DMS53 (cell line): ENCODE measurements around the gene PRSS57.
"Not testable (repeated sequence)": the region's sequence is repeated elsewhere in the genome, so short reads cannot be mapped to it uniquely, and the experiment has no call there.

Experiments
- DNase-seq: peaks from one replicate; lab custom pipeline; 2025; lab: John Stamatoyannopoulos, UW

PRSS57 gene

DNA sequence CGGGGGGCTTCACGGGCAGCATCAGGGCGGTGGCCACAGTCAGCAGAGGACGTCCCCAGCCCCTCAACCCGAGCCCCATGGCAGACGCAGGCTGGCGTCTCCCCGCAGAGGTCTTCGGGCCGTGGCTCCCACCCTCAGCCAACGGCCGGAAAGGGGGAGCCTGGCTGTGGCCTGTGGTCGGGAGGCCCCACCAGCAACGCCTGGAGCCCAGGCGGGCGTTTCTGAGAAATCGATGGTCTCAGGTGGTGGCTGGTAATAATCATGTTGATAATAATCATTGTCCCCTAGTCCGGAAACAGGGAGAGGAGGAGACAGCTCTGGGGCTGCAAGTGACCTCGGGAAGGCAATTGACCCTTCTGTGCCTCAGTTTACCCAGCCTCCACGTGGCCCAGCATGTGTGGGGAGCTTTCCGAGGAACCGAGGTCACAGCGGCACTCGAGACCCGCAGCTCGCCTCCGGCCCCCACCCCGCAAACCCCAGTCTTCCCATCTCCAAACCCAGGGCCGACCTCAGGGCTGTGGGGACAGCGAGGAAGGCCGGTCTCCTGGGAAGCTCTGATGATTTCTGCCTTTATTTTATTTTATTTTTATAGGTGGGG is at the start of gene PRSS57:
Gene PRSS57 (minus strand): TSS at position 101 of the 598 bp plus-strand sequence. CDS start 22 bp downstream, at position 79.
- no peak for DNase-seq

GRCh38 chr19:743168-743687 is 48.0 kb upstream of the PRSS57 start:
- peak; percentile 90 for DNase-seq

GRCh38 chr19:742540-743075 is 47.4 kb upstream of the PRSS57 start:
- DNase-seq = no peak

DNA sequence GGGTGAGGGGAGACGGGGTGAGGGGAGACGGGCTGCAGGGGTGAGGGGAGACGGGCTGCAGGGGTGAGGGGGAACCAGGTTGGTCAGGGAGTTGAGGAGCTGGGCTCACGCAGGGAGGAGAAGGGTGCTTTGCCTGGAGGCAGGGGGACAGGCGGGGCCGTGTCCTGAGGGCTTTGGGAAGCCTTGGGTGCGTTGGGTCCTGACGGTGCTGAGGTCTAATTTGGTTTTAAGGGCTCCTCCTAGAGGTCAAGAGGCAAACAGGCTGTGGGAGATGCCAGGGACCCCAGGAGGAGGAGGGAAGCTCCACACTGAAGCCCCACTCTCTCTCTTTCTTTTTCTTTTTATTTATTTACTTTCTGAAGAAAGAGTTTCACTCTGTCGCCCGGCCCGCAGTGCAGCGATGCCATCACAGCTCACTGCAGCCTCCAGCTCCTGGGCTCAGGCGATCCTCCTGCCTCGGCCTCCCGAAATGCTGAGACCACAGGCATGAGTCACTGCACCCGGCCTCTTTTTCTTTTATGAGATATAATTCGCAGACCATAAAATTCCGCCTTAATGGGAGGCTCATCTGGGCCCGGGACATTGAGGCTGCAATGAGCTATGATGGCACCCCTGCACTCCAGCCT is 46.4 kb upstream of the PRSS57 start:
- DNase-seq = peak; percentile 48

DNA sequence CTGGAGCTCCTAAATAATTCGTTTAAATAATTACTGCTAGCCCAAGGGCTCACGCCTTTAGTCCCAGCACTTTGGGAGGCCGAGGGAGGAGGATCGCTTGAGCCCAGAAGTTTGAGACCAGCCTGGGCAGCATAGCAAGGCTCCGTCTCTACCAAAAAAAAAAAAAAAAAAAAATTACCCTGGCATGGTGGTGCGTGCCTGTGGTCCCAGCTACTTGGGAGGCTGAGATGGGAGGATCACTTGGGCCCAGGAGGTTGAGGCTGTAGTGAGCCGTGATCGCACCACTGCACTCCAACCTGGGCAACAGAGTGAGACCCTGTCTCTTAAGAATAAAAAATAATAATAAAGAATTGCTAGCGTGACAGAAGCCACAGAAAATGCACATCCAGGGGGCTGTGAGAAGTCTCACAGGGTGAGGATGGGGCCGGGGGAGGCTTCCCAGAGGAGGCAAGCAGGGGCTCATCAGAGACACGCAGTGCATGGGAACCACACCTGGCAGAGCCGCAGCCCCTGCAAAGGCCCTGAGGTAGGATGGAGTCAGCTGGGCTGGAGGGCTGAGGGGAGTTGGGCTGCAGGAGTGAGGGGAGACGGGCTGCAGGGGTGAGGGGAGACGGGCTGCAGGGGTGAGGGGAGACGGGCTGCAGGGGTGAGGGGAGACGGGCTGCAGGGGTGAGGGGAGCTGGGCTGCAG is 45.7 kb upstream of the PRSS57 start:
- not testable (repeated sequence) for DNase-seq

DNA sequence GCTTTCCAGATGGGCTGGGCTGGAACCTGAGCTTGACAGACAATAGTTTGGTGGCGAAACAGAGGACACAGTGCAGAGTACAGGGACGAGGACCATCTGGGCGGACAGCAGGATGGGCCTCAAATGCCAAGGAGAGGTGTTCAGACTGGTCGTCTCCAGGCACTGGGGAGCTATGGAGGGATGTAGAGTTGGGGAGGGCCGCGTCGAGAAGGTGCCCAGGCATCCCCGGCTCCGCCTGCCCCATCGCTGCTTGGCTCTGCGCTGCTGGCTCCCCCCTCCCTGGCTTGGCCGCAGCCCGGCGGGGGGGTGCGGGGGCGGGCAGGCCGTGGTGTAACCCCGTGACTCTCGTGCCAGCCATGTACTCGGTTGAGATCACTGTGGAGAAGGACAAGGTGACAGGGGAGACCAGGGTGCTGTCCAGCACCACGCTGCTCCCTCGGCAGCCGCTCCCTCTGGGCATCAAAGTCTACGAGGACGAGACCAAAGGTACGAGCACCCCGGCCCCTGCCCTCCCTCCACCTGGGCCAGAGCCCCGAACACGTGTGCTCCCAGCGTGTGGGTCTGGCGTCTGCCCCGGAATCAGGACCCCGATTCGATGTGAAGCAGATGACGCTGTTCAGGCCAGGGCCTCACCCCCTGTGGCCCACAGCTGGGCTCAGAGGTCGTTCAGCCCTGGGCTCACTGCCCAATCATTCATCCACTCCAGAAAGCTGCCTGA is 44.9 kb upstream of the PRSS57 start:
- DNase-seq = peak; percentile 49

DNA sequence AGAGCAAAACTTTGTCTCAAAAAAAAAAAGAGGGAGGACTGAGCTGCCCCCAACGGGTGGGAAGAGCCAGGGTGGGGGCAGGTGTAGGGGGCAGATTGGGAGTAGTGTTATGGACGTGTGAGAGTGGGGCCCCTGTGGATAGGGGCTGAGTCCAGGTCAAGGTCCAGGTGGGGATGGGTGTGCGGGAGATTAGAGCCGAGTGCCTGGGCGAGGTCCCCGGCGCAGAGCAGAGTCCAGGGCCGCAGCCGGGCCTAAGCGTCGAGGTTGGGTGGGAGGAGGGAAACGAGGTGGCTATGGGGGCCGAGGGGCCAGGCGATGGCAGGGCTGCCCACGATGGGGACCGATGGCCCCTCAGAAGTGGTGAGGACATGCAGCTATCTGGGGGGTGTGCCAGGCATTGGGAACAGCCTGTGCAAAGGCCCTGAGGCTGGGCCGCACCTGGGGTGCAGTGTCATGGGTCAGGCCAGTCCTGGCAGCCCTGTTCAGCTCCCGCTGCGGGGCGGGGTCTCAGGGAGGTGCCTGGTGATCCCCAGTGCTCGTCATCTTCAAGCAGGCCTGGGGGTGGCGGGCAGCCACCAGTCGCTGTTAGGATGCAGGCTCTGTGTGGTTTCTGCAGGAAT is 43.4 kb upstream of the PRSS57 start:
- no peak for DNase-seq

DNA sequence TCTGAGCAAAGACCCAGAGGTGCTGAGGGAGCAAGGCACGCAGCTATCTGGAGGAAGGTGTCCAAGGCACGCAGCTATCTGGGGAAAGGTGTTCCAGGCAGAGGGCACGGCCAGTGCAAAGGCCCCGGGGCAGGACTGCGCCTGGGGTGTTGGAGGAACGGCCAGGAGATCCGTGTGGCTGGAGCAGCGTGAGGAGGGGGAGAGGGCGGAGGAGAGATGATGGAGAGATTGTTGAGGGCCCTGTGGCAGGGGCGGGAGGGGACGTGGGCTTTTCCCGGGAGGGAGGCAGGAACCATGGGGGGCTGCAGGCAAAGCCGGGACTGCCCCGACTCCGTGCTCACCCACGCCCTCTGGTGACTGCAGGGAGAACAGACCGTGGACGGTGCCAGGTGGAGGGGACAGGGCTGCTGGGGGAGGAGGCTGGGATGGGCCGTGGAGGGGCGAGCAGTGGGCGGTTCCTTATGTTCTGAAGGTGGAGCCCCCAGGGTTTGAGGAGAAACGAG is 42.4 kb upstream of the PRSS57 start:
- DNase-seq = peak; percentile 40

DNA sequence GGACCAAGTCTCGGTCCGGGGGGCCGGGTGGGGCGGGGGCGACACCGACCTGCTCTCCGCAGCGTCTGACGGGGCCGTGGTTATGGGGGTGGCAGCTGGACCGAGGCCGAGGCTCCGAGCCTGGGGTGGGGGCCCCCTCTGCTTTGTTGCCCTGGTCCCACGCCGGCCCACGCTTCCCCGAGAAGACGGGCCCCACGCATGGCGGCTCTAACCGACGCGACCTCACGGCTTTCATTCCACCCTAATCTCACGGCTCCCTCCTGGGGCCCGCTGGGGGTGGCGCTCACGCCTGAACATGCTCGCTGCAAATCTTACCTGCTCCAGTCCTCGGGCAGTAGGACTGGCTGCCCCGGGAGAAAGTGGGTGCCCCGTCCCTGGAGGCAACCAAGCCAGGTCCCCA is 40.9 kb upstream of the PRSS57 start:
- DNase-seq = no peak

DNA sequence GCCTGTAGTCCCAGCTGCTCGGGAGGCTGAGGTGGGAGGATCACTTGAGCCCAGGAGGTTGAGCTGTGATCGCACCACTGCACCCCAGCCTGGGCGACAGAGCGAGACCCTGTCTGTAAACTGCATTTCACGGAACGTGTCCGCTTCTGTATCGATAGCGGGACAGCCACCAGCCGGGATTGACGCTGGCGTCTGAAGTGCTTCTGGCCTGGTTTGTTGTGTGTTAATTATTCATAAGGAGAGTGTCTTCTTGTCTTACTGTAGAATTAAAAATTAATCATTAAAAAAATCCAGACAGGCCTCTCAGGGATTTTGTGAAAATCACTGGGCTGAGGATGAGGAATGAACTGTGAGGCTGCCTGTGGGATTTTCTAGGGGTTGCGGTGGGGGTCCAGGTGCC is 39.5 kb upstream of the PRSS57 start:
- DNase-seq = no peak

DNA sequence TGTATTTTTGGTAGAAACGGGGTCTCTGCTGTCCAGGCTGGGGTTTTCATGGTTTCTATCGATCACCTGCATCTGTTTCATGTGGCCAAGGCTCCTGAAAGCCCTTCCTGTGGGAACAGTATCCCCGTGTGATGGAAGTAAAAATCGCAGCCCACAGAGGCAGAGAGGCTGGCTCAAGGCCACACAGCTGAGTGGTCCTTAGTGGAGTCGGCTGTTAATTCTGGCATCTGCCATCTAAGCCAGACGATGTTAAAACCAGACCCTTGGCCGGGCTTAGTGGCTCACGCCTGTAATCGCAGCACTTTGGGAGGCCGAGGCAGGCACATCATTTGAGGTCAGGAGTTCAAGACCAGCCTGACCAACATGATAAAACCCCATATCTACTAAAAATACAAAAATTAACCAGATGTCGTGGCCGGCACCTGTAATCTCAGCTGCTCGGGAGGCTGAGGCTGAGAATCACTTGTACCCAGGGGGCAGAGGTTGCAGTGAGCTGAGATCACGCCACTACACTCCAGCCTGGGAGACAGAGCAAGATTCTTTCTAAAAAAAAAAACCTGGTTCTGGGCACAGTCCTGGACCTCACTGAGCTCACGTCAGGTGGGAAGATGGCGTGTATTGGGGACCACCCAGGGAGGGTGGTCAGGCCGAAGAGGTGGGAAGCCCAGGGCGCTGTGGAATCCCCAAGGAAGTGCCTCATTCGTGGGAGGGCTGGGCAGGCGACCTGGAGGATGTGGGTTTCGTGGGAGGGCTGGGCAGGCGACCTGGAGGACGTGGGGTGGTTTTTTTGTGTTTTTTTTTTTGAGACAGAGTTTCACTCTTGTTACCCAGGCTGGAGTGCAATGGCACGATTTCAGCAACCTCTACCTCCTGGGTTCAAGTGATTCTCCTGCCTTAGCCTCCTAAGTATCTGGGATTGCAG is 37.2 kb upstream of the PRSS57 start:
- DNase-seq = no peak

DNA sequence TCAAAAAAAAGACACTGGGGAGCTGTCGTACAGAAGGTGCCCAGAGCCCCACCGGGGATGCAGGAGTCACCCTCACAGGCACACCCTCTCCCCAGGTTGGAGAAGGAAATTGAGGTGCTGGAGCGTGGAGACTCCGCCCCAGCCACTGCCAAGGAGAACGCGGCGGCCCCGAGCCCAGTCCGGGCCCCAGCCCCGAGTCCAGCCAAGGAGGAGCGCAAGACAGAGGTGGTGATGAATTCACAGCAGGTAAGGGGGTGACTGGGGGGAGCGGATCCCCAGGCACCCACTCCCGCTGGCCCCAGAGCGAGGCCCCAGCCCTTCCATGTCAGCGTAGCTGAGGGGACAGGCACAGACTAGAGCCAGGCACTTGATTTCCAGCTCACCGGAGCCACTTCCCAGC is 35.7 kb upstream of the PRSS57 start:
- DNase-seq = no peak

DNA sequence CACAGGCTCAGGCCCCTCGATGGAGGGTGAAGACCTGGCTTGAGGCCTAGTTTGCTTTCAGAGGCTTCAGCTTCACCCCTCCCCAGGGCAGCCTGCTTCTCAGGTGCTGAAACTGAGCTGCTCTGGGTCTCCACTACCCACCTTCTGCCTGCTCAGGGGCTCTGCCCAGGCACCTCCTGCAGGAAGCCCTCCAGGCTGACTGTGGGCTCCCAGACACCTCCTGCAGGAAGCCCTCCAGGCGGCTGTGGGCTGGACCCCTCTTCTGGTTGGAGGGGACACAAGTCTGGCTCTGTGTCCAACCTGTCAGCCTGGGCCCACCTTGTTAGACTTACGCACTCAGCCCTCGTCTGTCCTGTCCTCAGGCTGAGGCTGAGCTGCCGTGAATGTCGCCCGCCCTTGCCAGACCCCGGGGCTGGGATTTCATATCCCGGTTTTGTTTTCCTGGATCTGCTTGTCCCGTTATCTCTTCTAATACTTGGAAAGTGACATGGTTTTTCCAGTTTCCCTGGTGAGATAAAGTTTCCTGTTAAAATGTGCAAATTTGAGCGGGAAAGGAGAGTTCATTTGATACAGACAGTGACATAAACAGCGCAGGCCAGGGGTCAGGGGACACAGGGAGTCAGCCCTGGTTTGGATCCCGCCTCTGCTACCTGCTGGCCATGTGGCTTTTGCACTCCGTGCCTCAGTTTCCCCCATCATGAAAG is 34.9 kb upstream of the PRSS57 start:
- DNase-seq = no peak

DNA sequence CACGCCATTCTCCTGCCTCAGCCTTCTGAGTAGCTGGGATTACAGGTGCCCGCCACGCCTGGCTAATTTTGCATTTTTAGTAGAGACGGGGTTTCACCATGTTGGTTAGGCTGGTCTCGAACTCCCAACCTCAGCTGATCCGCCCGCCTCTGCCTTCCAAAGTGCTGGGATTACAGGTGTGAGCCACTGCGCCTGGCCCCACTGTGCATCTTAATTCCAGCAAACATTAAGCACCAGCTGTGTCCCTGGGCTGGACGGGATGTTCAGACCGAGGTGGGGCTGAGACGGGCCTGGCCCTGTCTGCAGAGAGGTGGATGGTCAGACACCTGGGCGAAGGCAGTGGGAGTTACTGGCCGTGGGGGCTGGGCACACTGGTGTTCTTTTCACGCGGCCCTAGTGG is 34.3 kb upstream of the PRSS57 start:
- DNase-seq = not testable (repeated sequence)

GRCh38 chr19:728011-728410 is 32.8 kb upstream of the PRSS57 start:
- peak; percentile 38 for DNase-seq

- peak; percentile 37 for DNase-seq
Observed at GRCh38 chr19:726993-727956, 32.0 kb upstream of the PRSS57 start.

DNA sequence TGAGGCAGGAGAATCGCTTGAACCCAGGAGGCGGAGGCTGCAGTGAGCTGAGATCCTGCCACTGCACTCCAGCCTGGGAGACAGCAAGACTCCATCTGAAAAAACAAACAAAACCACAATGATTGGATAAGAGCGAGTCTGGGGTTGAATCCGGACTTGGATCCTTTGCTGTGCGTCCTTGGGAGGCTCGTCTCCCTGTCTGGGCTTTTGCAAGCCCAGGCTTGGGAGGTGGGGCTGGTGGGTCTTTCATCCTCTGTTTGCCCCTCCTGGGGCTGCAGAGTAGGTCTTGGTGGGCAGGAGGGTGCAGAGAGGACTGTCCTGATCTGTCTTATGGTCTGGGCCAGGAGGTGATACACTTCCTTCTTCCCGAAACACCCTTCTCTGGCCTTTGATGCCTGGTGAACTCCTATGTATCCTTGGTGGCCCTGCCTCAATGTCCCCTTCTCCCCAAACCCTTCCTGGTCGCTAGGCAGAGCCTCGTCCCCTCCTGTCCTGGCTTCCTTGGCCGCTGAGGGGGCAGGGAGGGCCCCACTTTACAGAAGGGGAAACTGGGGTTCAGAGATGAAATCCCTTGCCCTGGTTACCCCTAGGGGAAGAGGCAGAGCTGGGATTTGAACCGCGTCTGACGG is 30.3 kb upstream of the PRSS57 start:
- DNase-seq = no peak

GRCh38 chr19:723714-724113 is 28.5 kb upstream of the PRSS57 start:
- DNase-seq = no peak
